H9 (cell line): Measurements from ENCODE around the gene PRR5L. TPM values are rescaled to one million over a fixed set of nuclear protein-coding genes. Genes with fewer than 3 reads are reported as not detected.

ENCODE experiments used
- DNase-seq: peaks from one replicate; pipeline ENCODE4 v3.0.0-alpha.2; 2017
- H2AFZ ChIP-seq: one replicate; pipeline ENCODE4 v1.6.1; 2013; ENCODE audit warnings: mild to moderate bottlenecking, low read length, control low read depth, moderate library complexity
- H2AK5ac ChIP-seq: 2 replicates; pipeline ENCODE4 v1.6.1; 2013; ENCODE audit warnings: low read length, control low read depth, mixed read lengths; ENCODE audit not compliant: insufficient read length
- H2BK120ac ChIP-seq: one replicate; pipeline ENCODE4 v1.6.1; 2013; ENCODE audit warnings: low read depth, mild to moderate bottlenecking, low read length, control low read depth, inconsistent platforms; ENCODE audit not compliant: poor library complexity, severe bottlenecking
- H2BK12ac ChIP-seq: 2 replicates; pipeline ENCODE4 v1.6.1; 2013; ENCODE audit warnings: low read length, control low read depth, mixed read lengths, low read depth; ENCODE audit not compliant: insufficient read length
- H2BK15ac ChIP-seq: 2 replicates; pipeline ENCODE4 v1.6.1; 2013; ENCODE audit warnings: low read depth, low read length, control low read depth
- H2BK20ac ChIP-seq: one replicate; pipeline ENCODE4 v1.6.1; 2013; ENCODE audit warnings: low read depth, mild to moderate bottlenecking, low read length, control low read depth, inconsistent platforms; ENCODE audit not compliant: poor library complexity, severe bottlenecking
- H2BK5ac ChIP-seq: 2 replicates; pipeline ENCODE4 v1.6.1; 2013; ENCODE audit warnings: low read length, control low read depth, mixed read lengths; ENCODE audit not compliant: insufficient read length
- H3K14ac ChIP-seq: 2 replicates; pipeline ENCODE4 v1.6.1; 2013; ENCODE audit warnings: low read length, control low read depth; ENCODE audit not compliant: insufficient read depth
- H3K18ac ChIP-seq: 2 replicates; pipeline ENCODE4 v1.6.1; 2013; ENCODE audit warnings: low read depth, mild to moderate bottlenecking, mixed read lengths, low read length, control low read depth; ENCODE audit not compliant: insufficient read length
- H3K23ac ChIP-seq: 2 replicates; pipeline ENCODE4 v1.6.1; 2013; ENCODE audit warnings: low read length, control low read depth, mixed read lengths, low read depth; ENCODE audit not compliant: insufficient read length
- H3K23me2 ChIP-seq: 2 replicates; pipeline ENCODE4 v1.6.1; 2013; ENCODE audit warnings: low read depth, mild to moderate bottlenecking, mixed read lengths, low read length, control low read depth; ENCODE audit not compliant: insufficient read length, poor library complexity, severe bottlenecking
- H3K27ac ChIP-seq: 2 replicates; pipeline ENCODE4 v1.5.1; 2013; ENCODE audit warnings: low read length, control low read depth, mixed read lengths, low read depth; ENCODE audit not compliant: insufficient read length
- H3K27me3 ChIP-seq: 2 replicates; pipeline ENCODE4 v1.6.1; 2013; ENCODE audit warnings: low read length, control low read depth, inconsistent platforms; ENCODE audit not compliant: insufficient read depth
- H3K4ac ChIP-seq: 2 replicates; pipeline ENCODE4 v1.6.1; 2013; ENCODE audit warnings: low read depth, mild to moderate bottlenecking, control low read depth, inconsistent platforms, low read length, moderate library complexity
- H3K4me1 ChIP-seq: 2 replicates; pipeline ENCODE4 v1.6.1; 2013; ENCODE audit warnings: low read length, control low read depth, inconsistent platforms; ENCODE audit not compliant: insufficient read depth
- H3K4me2 ChIP-seq: 2 replicates; pipeline ENCODE4 v1.6.1; 2013; ENCODE audit warnings: low read length, control low read depth, mixed read lengths; ENCODE audit not compliant: insufficient read length, insufficient read depth
- H3K56ac ChIP-seq: 2 replicates; pipeline ENCODE4 v1.6.1; 2013; ENCODE audit warnings: low read depth, mild to moderate bottlenecking, mixed read lengths, low read length, control low read depth; ENCODE audit not compliant: insufficient read length
- H3K79me1 ChIP-seq: 2 replicates; pipeline ENCODE4 v1.6.1; 2013; ENCODE audit warnings: low read depth, mild to moderate bottlenecking, moderate library complexity, low read length, control low read depth, inconsistent platforms; ENCODE audit not compliant: insufficient read depth, poor library complexity, severe bottlenecking
- H3K79me2 ChIP-seq: 2 replicates; pipeline ENCODE4 v1.6.1; 2013; ENCODE audit warnings: low read length, control low read depth, inconsistent platforms; ENCODE audit not compliant: insufficient read depth
- H3K9ac ChIP-seq: 2 replicates; pipeline ENCODE4 v1.6.1; 2013; ENCODE audit warnings: low read length, control low read depth, mixed read lengths; ENCODE audit not compliant: insufficient read length; ENCODE audit errors: extremely low read depth
- H3K9me3 ChIP-seq: one replicate; pipeline ENCODE4 v1.6.1; 2013; ENCODE audit warnings: low read depth, low read length, inconsistent platforms; ENCODE audit not compliant: control insufficient read depth
- H3T11ph ChIP-seq: one replicate; pipeline ENCODE4 v1.6.1; 2013; ENCODE audit warnings: mild to moderate bottlenecking, low read length, control low read depth, inconsistent platforms
- H4K20me1 ChIP-seq: one replicate; pipeline ENCODE4 v1.6.1; 2013; ENCODE audit not compliant: control insufficient read depth, insufficient read length, insufficient read depth
- H4K5ac ChIP-seq: 2 replicates; pipeline ENCODE4 v1.6.1; 2013; ENCODE audit warnings: low read depth, mild to moderate bottlenecking, mixed read lengths, low read length, control low read depth; ENCODE audit not compliant: insufficient read length
- H4K8ac ChIP-seq: replicated peaks from 2 replicates; pipeline ENCODE4 v1.6.1; 2013; ENCODE audit warnings: low read length, control low read depth, mixed read lengths, low read depth; ENCODE audit not compliant: insufficient read length
- H4K91ac ChIP-seq: 2 replicates; pipeline ENCODE4 v1.6.1; 2013; ENCODE audit warnings: low read depth, mild to moderate bottlenecking, moderate library complexity, mixed read lengths, low read length, control low read depth; ENCODE audit not compliant: insufficient read length
- H3K27ac Mint-ChIP-seq, 3 experiments: 2 replicates in 2 of 3; 3 replicates in 1 of 3; pipeline ENCODE4 v1.8.0; 2020 to 2021; ENCODE audit warnings: mixed read lengths in 3 of 3, mild to moderate bottlenecking in 1 of 3, moderate library complexity in 1 of 3
- H3K27me3 Mint-ChIP-seq: 2 replicates; pipeline ENCODE4 v1.8.0; 2021; ENCODE audit warnings: low read depth, mild to moderate bottlenecking, moderate library complexity, mixed read lengths
- H3K36me3 Mint-ChIP-seq, 3 experiments: 2 replicates in 2 of 3; 3 replicates in 1 of 3; pipeline ENCODE4 v1.8.0; 2020 to 2021; ENCODE audit warnings: low read depth in 3 of 3, mixed read lengths in 3 of 3; ENCODE audit not compliant: insufficient read depth in 1 of 3
- H3K4me1 Mint-ChIP-seq, 2 experiments: 2 replicates each; pipeline ENCODE4 v1.8.0; 2020; ENCODE audit warnings: mixed read lengths in 2 of 2
- H3K4me3 Mint-ChIP-seq, 2 experiments: 2 replicates in 1 of 2; 3 replicates in 1 of 2; pipeline ENCODE4 v1.8.0; 2020 to 2021; ENCODE audit warnings: mild to moderate bottlenecking in 2 of 2, mixed read lengths in 2 of 2, moderate library complexity in 1 of 2
- H3K9me3 Mint-ChIP-seq, 2 experiments: 2 replicates in 1 of 2; 3 replicates in 1 of 2; pipeline ENCODE4 v1.8.0; 2020; ENCODE audit warnings: mild to moderate bottlenecking in 2 of 2, mixed read lengths in 2 of 2, moderate library complexity in 1 of 2
- WGBS: extraction: QIAGEN DNeasy Blood & Tissue Kit; methylation state at CpG from one replicate; pipeline ENCODE4 v1.1.7; 2013; ENCODE audit warnings: missing lambda C conversion rate, low lambda C conversion rate, mixed read lengths; ENCODE audit not compliant: insufficient read length; ENCODE audit errors: extremely low coverage; 5-methylcytosine and 5-hydroxymethylcytosine counted together
- total RNA-seq: library from RNA; stranded (reverse); gene quantifications from 2 replicates; pipeline ENCODE4 v1.2.1, GENCODE V29; 2021
- TF ChIP-seq, protein P1 (sequence below): fragments of 200-600 bp; sonication (generic); conservative IDR thresholded peaks from 3 replicates; pipeline ENCODE4 v1.8.0; 2021; ENCODE audit warnings: antibody characterized with exemption, mild to moderate bottlenecking

PRR5L gene
- total RNA-seq, 1 experiment from 2014 or later, result 5.6 TPM

DNA sequence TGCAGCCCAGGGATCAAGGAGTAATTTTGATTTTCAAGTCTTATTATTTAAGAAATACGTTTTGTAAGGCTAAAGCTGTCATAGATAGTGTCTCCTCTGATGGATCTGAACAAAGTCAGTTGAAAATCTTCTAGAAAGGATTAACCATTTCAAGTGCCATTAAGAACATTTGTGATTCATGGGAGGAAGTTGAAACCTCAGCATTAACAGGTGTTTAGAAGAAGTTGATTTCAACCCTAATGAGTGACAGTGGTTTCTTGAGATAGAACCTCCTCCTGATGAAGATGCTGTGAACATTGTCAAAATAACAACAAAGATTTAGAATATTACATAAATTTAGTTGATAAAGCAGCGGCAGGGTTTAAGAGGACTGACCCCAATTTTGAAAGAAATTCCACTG is 61.7 kb downstream of the PRR5L start:
- H2BK20ac ChIP-seq, result no peak overlapping the region
- Mint-ChIP-seq H3K9me3 (no peaks in the 10 kb centered on the region), H3K27ac (no peak overlapping the region), H3K27me3 (peaks cover 13% of the 10 kb centered on the region), H3K4me1 (peaks cover 13% of the 10 kb centered on the region in 2 experiments), H3K36me3 (no peaks in the 10 kb centered on the region), H3K4me3 (no peak overlapping the region)
- H2BK12ac ChIP-seq, result no peak overlapping the region
- H4K91ac ChIP-seq, result no peak overlapping the region
- WGBS, result no CpG with 5 or more reads among the region's 2 CpGs
- no peaks in the 10 kb centered on the region; the same call in 1 of the 2 replicates for H3K4me1 ChIP-seq
- H4K5ac ChIP-seq, result no peak overlapping the region
- no peaks in the 10 kb centered on the region for H3K23me2 ChIP-seq
- H2AFZ ChIP-seq, result no peak overlapping the region
- H3K14ac ChIP-seq, result no peak overlapping the region
- H2BK120ac ChIP-seq, result no peak overlapping the region
- no peak overlapping the region for H3K56ac ChIP-seq
- H3K9me3 ChIP-seq, result no peaks in the 10 kb centered on the region
- H3K9ac ChIP-seq, result no peak overlapping the region
- H3K79me1 ChIP-seq, result no peaks in the 10 kb centered on the region
- no peak overlapping the region for H2AK5ac ChIP-seq
- H2BK15ac ChIP-seq, result no peak overlapping the region
- H3K79me2 ChIP-seq, result no peaks in the 10 kb centered on the region
- no peak overlapping the region for H3K27ac ChIP-seq
- no peak overlapping the region for H3K18ac ChIP-seq
- H3T11ph ChIP-seq, result no peak overlapping the region
- no peak overlapping the region for H3K23ac ChIP-seq
- DNase-seq, result no peak
- no peak overlapping the region for H4K8ac ChIP-seq
- H3K4me2 ChIP-seq, result no peak overlapping the region
- H3K27me3 ChIP-seq, result no peaks in the 10 kb centered on the region
- TF ChIP-seq, protein P1, sequence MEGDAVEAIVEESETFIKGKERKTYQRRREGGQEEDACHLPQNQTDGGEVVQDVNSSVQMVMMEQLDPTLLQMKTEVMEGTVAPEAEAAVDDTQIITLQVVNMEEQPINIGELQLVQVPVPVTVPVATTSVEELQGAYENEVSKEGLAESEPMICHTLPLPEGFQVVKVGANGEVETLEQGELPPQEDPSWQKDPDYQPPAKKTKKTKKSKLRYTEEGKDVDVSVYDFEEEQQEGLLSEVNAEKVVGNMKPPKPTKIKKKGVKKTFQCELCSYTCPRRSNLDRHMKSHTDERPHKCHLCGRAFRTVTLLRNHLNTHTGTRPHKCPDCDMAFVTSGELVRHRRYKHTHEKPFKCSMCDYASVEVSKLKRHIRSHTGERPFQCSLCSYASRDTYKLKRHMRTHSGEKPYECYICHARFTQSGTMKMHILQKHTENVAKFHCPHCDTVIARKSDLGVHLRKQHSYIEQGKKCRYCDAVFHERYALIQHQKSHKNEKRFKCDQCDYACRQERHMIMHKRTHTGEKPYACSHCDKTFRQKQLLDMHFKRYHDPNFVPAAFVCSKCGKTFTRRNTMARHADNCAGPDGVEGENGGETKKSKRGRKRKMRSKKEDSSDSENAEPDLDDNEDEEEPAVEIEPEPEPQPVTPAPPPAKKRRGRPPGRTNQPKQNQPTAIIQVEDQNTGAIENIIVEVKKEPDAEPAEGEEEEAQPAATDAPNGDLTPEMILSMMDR, result no peak
- H4K20me1 ChIP-seq, result no peaks in the 10 kb centered on the region
- H2BK5ac ChIP-seq, result no peak overlapping the region
- H3K4ac ChIP-seq, result no peak overlapping the region
